Activated CD4-positive, alpha-beta T cell treated with anti-CD3 and anti-CD28 coated beads for 36 hours (primary cell): Measurements from ENCODE around the gene RNF213. TPM values are rescaled to one million over a fixed set of nuclear protein-coding genes. Genes with fewer than 3 reads are reported as not detected.
"Not testable (repeated sequence)": the region's sequence is repeated elsewhere in the genome, so short reads cannot be mapped to it uniquely, and the experiment has no call there.

Experiments
- ATAC-seq: fragments of 200-7000 bp; cut with Tn5 transposase; one replicate; pipeline ENCODE4 v1.10.0; 2021; ENCODE audit warnings: mild to moderate bottlenecking, moderate library complexity
- CTCF ChIA-PET: fragments of 350-600 bp; sonication (Branson Sonifier 250); formaldehyde crosslinking; loops from one replicate; lab custom pipeline; 2021; ENCODE audit warnings: antibody characterized with exemption; lab: Charles Lee
- POLR2A ChIA-PET: fragments of 350-600 bp; sonication (Branson Sonifier 250); formaldehyde crosslinking; loops from one replicate; lab custom pipeline; 2021; ENCODE audit warnings: antibody characterized with exemption, inconsistent platforms; lab: Charles Lee
- DNase-seq: peaks from one replicate; pipeline ENCODE4 v3.0.0-alpha.2; 2020
- H3K27ac Mint-ChIP-seq: one replicate; pipeline ENCODE4 v1.8.0; 2021; ENCODE audit warnings: mixed read lengths
- H3K27me3 Mint-ChIP-seq: one replicate; pipeline ENCODE4 v1.8.0; 2021; ENCODE audit warnings: mixed read lengths
- H3K36me3 Mint-ChIP-seq: one replicate; pipeline ENCODE4 v1.8.0; 2021; ENCODE audit warnings: low read depth, mixed read lengths
- H3K4me1 Mint-ChIP-seq: one replicate; pipeline ENCODE4 v1.8.0; 2021; ENCODE audit warnings: mixed read lengths
- H3K4me3 Mint-ChIP-seq: one replicate; pipeline ENCODE4 v1.8.0; 2021; ENCODE audit warnings: mild to moderate bottlenecking, moderate library complexity, mixed read lengths
- H3K9me3 Mint-ChIP-seq: one replicate; pipeline ENCODE4 v1.8.0; 2021; ENCODE audit warnings: low read depth, mixed read lengths
- intact Hi-C, 2 experiments: fragments of 100-400 bp; cut with DNase I in 1 of 2; cut with micrococcal nuclease in 1 of 2; formaldehyde crosslinking; loops; one replicate each; pipeline versions ENCODE4 v1.14.2 to v1.15.1; 2022 to 2024; cut with DNase I, micrococcal nuclease
- total RNA-seq, 2 experiments: library from RNA; stranded (reverse); gene quantifications; one replicate each; pipeline ENCODE4 v1.2.3, GENCODE V29; 2021

RNF213 gene
- total RNA-seq, 2 experiments from 2014 or later: 334 to 366 TPM

- intact Hi-C loops, H3K4me1 Mint-ChIP-seq, H3K27me3 Mint-ChIP-seq, DNase-seq, H3K4me3 Mint-ChIP-seq, H3K27ac Mint-ChIP-seq, POLR2A ChIA-PET, CTCF ChIA-PET, ATAC-seq, H3K9me3 Mint-ChIP-seq: not testable (repeated sequence)
- peaks cover 69% of the 10 kb centered on the region for H3K36me3 Mint-ChIP-seq
These were observed 53.3 kb downstream of the RNF213 start for GRCh38 chr17:80313946-80314345.

- H3K36me3 Mint-ChIP-seq: peaks cover 68% of the 10 kb centered on the region
- no peaks in the 10 kb centered on the region for H3K4me1 Mint-ChIP-seq
- H3K27ac Mint-ChIP-seq: no peak overlapping the region
- intact Hi-C loops: no loop called here
- H3K9me3 Mint-ChIP-seq: no peaks in the 10 kb centered on the region
- no peak for ATAC-seq
- no peak for DNase-seq
- no peak overlapping the region for H3K4me3 Mint-ChIP-seq
- no peaks in the 10 kb centered on the region for H3K27me3 Mint-ChIP-seq
- CTCF ChIA-PET: no interaction called here
- POLR2A ChIA-PET: no interaction called here
These were observed 55.0 kb downstream of the RNF213 start for GRCh38 chr17:80315517-80316182.

GRCh38 chr17:80316431-80316830 is 55.8 kb downstream of the RNF213 start:
- H3K36me3 Mint-ChIP-seq: peaks cover 67% of the 10 kb centered on the region
- no peaks in the 10 kb centered on the region for H3K9me3 Mint-ChIP-seq
- ChIA-PET POLR2A (no interaction called here), CTCF (no interaction called here)
- DNase-seq (no peak), ATAC-seq (no peak)
- intact Hi-C loops: no loop called here
- no peaks in the 10 kb centered on the region for H3K27me3 Mint-ChIP-seq
- no peaks in the 10 kb centered on the region for H3K4me1 Mint-ChIP-seq
- no peak overlapping the region for H3K27ac Mint-ChIP-seq
- H3K4me3 Mint-ChIP-seq: no peak overlapping the region

- intact Hi-C loops: no loop called here
- no peaks in the 10 kb centered on the region for H3K9me3 Mint-ChIP-seq
- no peak overlapping the region for H3K27ac Mint-ChIP-seq
- ATAC-seq (peak; percentile 11), DNase-seq (no peak)
- H3K27me3 Mint-ChIP-seq: no peaks in the 10 kb centered on the region
- ChIA-PET CTCF (no interaction called here), POLR2A (interaction anchor here (0.7 kb wide), 1 partner anchor 8 kb away, joined by 3 read pairs; no protein-coding TSS in a partner anchor)
- H3K4me1 Mint-ChIP-seq: no peaks in the 10 kb centered on the region
- H3K36me3 Mint-ChIP-seq: peaks cover 67% of the 10 kb centered on the region
- H3K4me3 Mint-ChIP-seq: no peak overlapping the region
These were observed 56.5 kb downstream of the RNF213 start for GRCh38 chr17:80316927-80317705.

- Mint-ChIP-seq H3K27ac (no peak overlapping the region), H3K4me3 (no peak overlapping the region), H3K27me3 (no peaks in the 10 kb centered on the region), H3K4me1 (no peaks in the 10 kb centered on the region), H3K9me3 (no peaks in the 10 kb centered on the region), H3K36me3 (peaks cover 70% of the 10 kb centered on the region)
- intact Hi-C loops: no loop called here
- ChIA-PET POLR2A (interaction anchor here (0.7 kb wide), 1 partner anchor 9 kb away, joined by 3 read pairs; no protein-coding TSS in a partner anchor), CTCF (no interaction called here)
- DNase-seq (no peak), ATAC-seq (no peak)
These were observed 57.0 kb downstream of the RNF213 start for GRCh38 chr17:80317706-80317980.

- Mint-ChIP-seq H3K4me3 (no peak overlapping the region), H3K27me3 (no peaks in the 10 kb centered on the region), H3K27ac (no peak overlapping the region), H3K36me3 (peaks cover 70% of the 10 kb centered on the region), H3K9me3 (no peaks in the 10 kb centered on the region), H3K4me1 (no peaks in the 10 kb centered on the region)
- ChIA-PET CTCF (no interaction called here), POLR2A (no interaction called here)
- ATAC-seq: no peak
- no peak for DNase-seq
- intact Hi-C loops: no loop called here
These were observed 57.5 kb downstream of the RNF213 start for GRCh38 chr17:80318166-80318565.

- POLR2A ChIA-PET: no interaction called here
- Mint-ChIP-seq H3K36me3 (peaks cover 78% of the 10 kb centered on the region), H3K27me3 (no peaks in the 10 kb centered on the region), H3K4me3 (no peak overlapping the region), H3K4me1 (no peaks in the 10 kb centered on the region), H3K27ac (no peak overlapping the region), H3K9me3 (no peaks in the 10 kb centered on the region)
- ATAC-seq (no peak), DNase-seq (no peak)
- CTCF ChIA-PET: interaction anchor here (0.6 kb wide), 1 partner anchor 12 kb away, joined by 5 read pairs; no protein-coding TSS in a partner anchor
- intact Hi-C loops: no loop called here
These were observed 58.8 kb downstream of the RNF213 start for GRCh38 chr17:80319262-80319998.

- Mint-ChIP-seq H3K36me3 (peaks cover 83% of the 10 kb centered on the region), H3K4me1 (no peaks in the 10 kb centered on the region), H3K9me3 (no peaks in the 10 kb centered on the region), H3K27me3 (no peaks in the 10 kb centered on the region), H3K4me3 (no peak overlapping the region), H3K27ac (no peak overlapping the region)
- POLR2A ChIA-PET: no interaction called here
- ATAC-seq (no peak), DNase-seq (no peak)
- intact Hi-C loops: no loop called here
- CTCF ChIA-PET: interaction anchor here (0.6 kb wide), 1 partner anchor 12 kb away, joined by 5 read pairs; no protein-coding TSS in a partner anchor
These were observed 59.3 kb downstream of the RNF213 start for GRCh38 chr17:80319999-80320344.

GRCh38 chr17:80320496-80320895 is 59.8 kb downstream of the RNF213 start:
- Mint-ChIP-seq H3K4me3 (no peak overlapping the region), H3K27ac (no peak overlapping the region), H3K4me1 (no peaks in the 10 kb centered on the region), H3K27me3 (no peaks in the 10 kb centered on the region), H3K36me3 (peaks cover 88% of the 10 kb centered on the region), H3K9me3 (no peaks in the 10 kb centered on the region)
- DNase-seq: no peak
- ChIA-PET POLR2A (no interaction called here), CTCF (interaction anchor here (0.8 kb wide), 1 partner anchor 25 kb away, joined by 4 read pairs; no protein-coding TSS in a partner anchor)
- intact Hi-C loops: no loop called here
- ATAC-seq: no peak

- peak overlapping the region; percentile 64 for H3K27ac Mint-ChIP-seq
- intact Hi-C loops: no loop called here
- H3K27me3 Mint-ChIP-seq: no peaks in the 10 kb centered on the region
- CTCF ChIA-PET: no interaction called here
- H3K4me1 Mint-ChIP-seq: no peaks in the 10 kb centered on the region
- ATAC-seq (no peak), DNase-seq (no peak)
- POLR2A ChIA-PET: no interaction called here
- H3K4me3 Mint-ChIP-seq: no peak overlapping the region
- no peaks in the 10 kb centered on the region for H3K9me3 Mint-ChIP-seq
- peaks cover 88% of the 10 kb centered on the region for H3K36me3 Mint-ChIP-seq
These were observed 62.2 kb downstream of the RNF213 start for GRCh38 chr17:80322864-80323263.

- no peak for DNase-seq
- Mint-ChIP-seq H3K4me3 (no peak overlapping the region), H3K9me3 (no peaks in the 10 kb centered on the region), H3K36me3 (peaks cover 89% of the 10 kb centered on the region), H3K4me1 (peaks cover 7% of the 10 kb centered on the region), H3K27me3 (no peaks in the 10 kb centered on the region), H3K27ac (peak overlapping the region; percentile 58)
- no peak for ATAC-seq
- CTCF ChIA-PET: no interaction called here
- POLR2A ChIA-PET: no interaction called here
- intact Hi-C loops: no loop called here
These were observed 63.3 kb downstream of the RNF213 start for GRCh38 chr17:80323982-80324381.
